Activated CD8-positive, alpha-beta memory T cell treated with anti-CD3 and anti-CD28 coated beads, Interleukin-2, amount 10 ng/mL, durations not matched to agents 7 days and 5 days (primary cell): Measurements from ENCODE around the gene LACTBL1. TPM values are rescaled to one million over a fixed set of nuclear protein-coding genes. Genes with fewer than 3 reads are reported as not detected.

ENCODE experiments used
- ATAC-seq: fragments of 150-1000 bp; cut with Tn5 transposase; one replicate; pipeline ENCODE4 v1.10.0; 2021; ENCODE audit warnings: moderate library complexity
- CTCF ChIA-PET: fragments of 350-600 bp; sonication (Branson Sonifier 250); formaldehyde crosslinking; loops from one replicate; lab custom pipeline; 2021; ENCODE audit warnings: antibody characterized with exemption; lab: Charles Lee
- DNase-seq: peaks from one replicate; pipeline ENCODE4 v3.0.0-alpha.2; 2020
- H3K27ac Mint-ChIP-seq: one replicate; pipeline ENCODE4 v1.8.0; 2021; ENCODE audit warnings: mild to moderate bottlenecking, mixed read lengths
- H3K27me3 Mint-ChIP-seq: one replicate; pipeline ENCODE4 v1.8.0; 2021; ENCODE audit warnings: mixed read lengths
- H3K36me3 Mint-ChIP-seq: one replicate; pipeline ENCODE4 v1.8.0; 2021; ENCODE audit warnings: mild to moderate bottlenecking, mixed read lengths
- H3K4me1 Mint-ChIP-seq: one replicate; pipeline ENCODE4 v1.8.0; 2021; ENCODE audit warnings: mixed read lengths
- H3K4me3 Mint-ChIP-seq: one replicate; pipeline ENCODE4 v1.8.0; 2021; ENCODE audit warnings: mild to moderate bottlenecking, moderate library complexity, mixed read lengths
- H3K9me3 Mint-ChIP-seq: one replicate; pipeline ENCODE4 v1.8.0; 2022; ENCODE audit warnings: low read depth, mixed read lengths
- total RNA-seq, 2 experiments: library from RNA; stranded (reverse); gene quantifications; one replicate each; pipeline ENCODE4 v1.2.3, GENCODE V29; 2021

The LACTBL1 gene
- total RNA-seq, 2 experiments from 2014 or later, result not detected

- Mint-ChIP-seq H3K36me3 (no peaks in the 10 kb centered on the region), H3K27ac (no peak overlapping the region), H3K27me3 (peaks cover 62% of the 10 kb centered on the region)
Observed at GRCh38 chr1:22971161-22971560, 1.5 kb downstream of the LACTBL1 start.

GRCh38 chr1:22970096-22970495 lies 2.6 kb downstream of the LACTBL1 start:
- no peak for ATAC-seq
- peaks cover 2% of the 10 kb centered on the region for H3K9me3 Mint-ChIP-seq
- peaks cover 63% of the 10 kb centered on the region for H3K27me3 Mint-ChIP-seq
- CTCF ChIA-PET, result no interaction called here
- H3K4me1 Mint-ChIP-seq, result no peaks in the 10 kb centered on the region
- H3K36me3 Mint-ChIP-seq, result no peaks in the 10 kb centered on the region
- DNase-seq, result no peak
- no peak overlapping the region for H3K4me3 Mint-ChIP-seq
- no peak overlapping the region for H3K27ac Mint-ChIP-seq

More at GRCh38 chr1:22971161-22971560, 1.5 kb downstream of the LACTBL1 start:
- DNase-seq (no peak), ATAC-seq (no peak)
- Mint-ChIP-seq H3K4me3 (no peak overlapping the region), H3K9me3 (peaks cover 2% of the 10 kb centered on the region), H3K4me1 (no peaks in the 10 kb centered on the region)
- CTCF ChIA-PET, result no interaction called here

- no peaks in the 10 kb centered on the region for H3K36me3 Mint-ChIP-seq
- DNase-seq, result no peak
- H3K27ac Mint-ChIP-seq, result no peak overlapping the region
- no peak for ATAC-seq
- no peak overlapping the region for H3K4me3 Mint-ChIP-seq
- H3K9me3 Mint-ChIP-seq, result peaks cover 2% of the 10 kb centered on the region
- H3K27me3 Mint-ChIP-seq, result peaks cover 60% of the 10 kb centered on the region
- no peaks in the 10 kb centered on the region for H3K4me1 Mint-ChIP-seq
- CTCF ChIA-PET, result no interaction called here
Observed at GRCh38 chr1:22969304-22969709, 3.4 kb downstream of the LACTBL1 start.

- H3K4me1 Mint-ChIP-seq, result no peaks in the 10 kb centered on the region
- H3K9me3 Mint-ChIP-seq, result peaks cover 2% of the 10 kb centered on the region
- CTCF ChIA-PET, result no interaction called here
- H3K4me3 Mint-ChIP-seq, result no peak overlapping the region
- no peak for DNase-seq
- peaks cover 55% of the 10 kb centered on the region for H3K27me3 Mint-ChIP-seq
- H3K27ac Mint-ChIP-seq, result no peak overlapping the region
- no peak for ATAC-seq
- H3K36me3 Mint-ChIP-seq, result no peaks in the 10 kb centered on the region
Observed at GRCh38 chr1:22967833-22968232, 4.8 kb downstream of the LACTBL1 start.

- Mint-ChIP-seq H3K4me3 (no peak overlapping the region), H3K4me1 (no peaks in the 10 kb centered on the region), H3K36me3 (no peaks in the 10 kb centered on the region), H3K27ac (no peak overlapping the region), H3K27me3 (peaks cover 43% of the 10 kb centered on the region), H3K9me3 (peaks cover 2% of the 10 kb centered on the region)
- no peak for ATAC-seq
- CTCF ChIA-PET, result interaction anchor here (2.8 kb wide), 1 partner anchor 217 kb away, joined by 9 read pairs; no protein-coding TSS in a partner anchor
- DNase-seq, result no peak
Observed at GRCh38 chr1:22966309-22966708, 6.4 kb downstream of the LACTBL1 start.

GRCh38 chr1:22963044-22963677 lies 9.5 kb downstream of the LACTBL1 start:
- Mint-ChIP-seq H3K4me1 (no peaks in the 10 kb centered on the region), H3K4me3 (no peak overlapping the region), H3K27ac (no peak overlapping the region), H3K9me3 (peaks cover 2% of the 10 kb centered on the region), H3K36me3 (no peaks in the 10 kb centered on the region), H3K27me3 (peaks cover 15% of the 10 kb centered on the region)
- DNase-seq (no peak), ATAC-seq (no peak)
- CTCF ChIA-PET, result interaction anchor here (0.6 to 2.1 kb wide), 5 partner anchors 16 to 1272 kb away, joined by 3 to 13 read pairs (median 3); no protein-coding TSS in a partner anchor

- Mint-ChIP-seq H3K27ac (no peak overlapping the region), H3K36me3 (no peaks in the 10 kb centered on the region), H3K4me1 (no peaks in the 10 kb centered on the region), H3K9me3 (peaks cover 2% of the 10 kb centered on the region), H3K4me3 (no peak overlapping the region), H3K27me3 (peaks cover 12% of the 10 kb centered on the region)
- CTCF ChIA-PET, result interaction anchor here (2.1 kb wide), 1 partner anchor 259 kb away, joined by 13 read pairs; no protein-coding TSS in a partner anchor
- ATAC-seq, result no peak
- DNase-seq, result no peak
Observed at GRCh38 chr1:22962558-22962957, 10.1 kb downstream of the LACTBL1 start.

GRCh38 chr1:22959545-22960360 lies 12.9 kb downstream of the LACTBL1 start:
- ATAC-seq (no peak), DNase-seq (no peak)
- Mint-ChIP-seq H3K4me3 (no peak overlapping the region), H3K4me1 (no peaks in the 10 kb centered on the region), H3K9me3 (no peaks in the 10 kb centered on the region), H3K27me3 (peaks cover 11% of the 10 kb centered on the region), H3K36me3 (no peaks in the 10 kb centered on the region), H3K27ac (no peak overlapping the region)
- CTCF ChIA-PET, result interaction anchor here (0.8 kb wide), 1 partner anchor 255 kb away, joined by 5 read pairs; no protein-coding TSS in a partner anchor

GRCh38 chr1:22958556-22958955 lies 14.1 kb downstream of the LACTBL1 start:
- Mint-ChIP-seq H3K27me3 (peaks cover 23% of the 10 kb centered on the region), H3K4me3 (no peak overlapping the region), H3K4me1 (no peaks in the 10 kb centered on the region), H3K36me3 (no peaks in the 10 kb centered on the region), H3K27ac (no peak overlapping the region), H3K9me3 (no peaks in the 10 kb centered on the region)
- DNase-seq, result no peak
- no peak for ATAC-seq
- CTCF ChIA-PET, result no interaction called here

GRCh38 chr1:22957066-22957465 lies 15.6 kb downstream of the LACTBL1 start:
- H3K36me3 Mint-ChIP-seq, result no peaks in the 10 kb centered on the region
- DNase-seq, result no peak
- no peaks in the 10 kb centered on the region for H3K4me1 Mint-ChIP-seq
- no peak for ATAC-seq
- H3K27me3 Mint-ChIP-seq, result peaks cover 32% of the 10 kb centered on the region
- H3K4me3 Mint-ChIP-seq, result no peak overlapping the region
- CTCF ChIA-PET, result no interaction called here
- H3K9me3 Mint-ChIP-seq, result no peaks in the 10 kb centered on the region
- no peak overlapping the region for H3K27ac Mint-ChIP-seq

- CTCF ChIA-PET, result no interaction called here
- no peaks in the 10 kb centered on the region for H3K4me1 Mint-ChIP-seq
- H3K27ac Mint-ChIP-seq, result no peak overlapping the region
- H3K27me3 Mint-ChIP-seq, result peaks cover 41% of the 10 kb centered on the region
- no peak for ATAC-seq
- no peak overlapping the region for H3K4me3 Mint-ChIP-seq
- DNase-seq, result no peak
- H3K36me3 Mint-ChIP-seq, result no peaks in the 10 kb centered on the region
- H3K9me3 Mint-ChIP-seq, result no peaks in the 10 kb centered on the region
Observed at GRCh38 chr1:22955146-22955545, 17.5 kb downstream of the LACTBL1 start.

GRCh38 chr1:22953740-22954141 lies 18.9 kb downstream of the LACTBL1 start:
- CTCF ChIA-PET, result no interaction called here
- no peaks in the 10 kb centered on the region for H3K4me1 Mint-ChIP-seq
- H3K4me3 Mint-ChIP-seq, result no peak overlapping the region
- H3K27ac Mint-ChIP-seq, result no peak overlapping the region
- H3K27me3 Mint-ChIP-seq, result peaks cover 46% of the 10 kb centered on the region
- no peaks in the 10 kb centered on the region for H3K36me3 Mint-ChIP-seq
- no peaks in the 10 kb centered on the region for H3K9me3 Mint-ChIP-seq
- no peak for DNase-seq
- ATAC-seq, result no peak

- ATAC-seq, result no peak
- peaks cover 49% of the 10 kb centered on the region for H3K27me3 Mint-ChIP-seq
- no peaks in the 10 kb centered on the region for H3K9me3 Mint-ChIP-seq
- no peaks in the 10 kb centered on the region for H3K4me1 Mint-ChIP-seq
- H3K27ac Mint-ChIP-seq, result no peak overlapping the region
- CTCF ChIA-PET, result no interaction called here
- H3K4me3 Mint-ChIP-seq, result no peak overlapping the region
- DNase-seq, result no peak
- no peaks in the 10 kb centered on the region for H3K36me3 Mint-ChIP-seq
Observed at GRCh38 chr1:22953057-22953739, 19.5 kb downstream of the LACTBL1 start.
